Neural cell (in vitro differentiated cells): ENCODE measurements around the gene KLHL35. TPM values are rescaled to one million over a fixed set of nuclear protein-coding genes. Genes with fewer than 3 reads are reported as not detected.

Experiments
- H2AFZ ChIP-seq: fragments of 200-600, 300-800 bp; sonication (generic), shearing (Covaris generic); 2 replicates; pipeline ENCODE4 v1.6.0; 2014; ENCODE audit warnings: low read depth, mild to moderate bottlenecking, antibody characterized with exemption, low read length, moderate library complexity
- H3F3A ChIP-seq: fragments of 200-600 bp; shearing (Covaris generic); 2 replicates; pipeline ENCODE4 v1.6.1; 2016; ENCODE audit warnings: mild to moderate bottlenecking, moderate library complexity, mixed read lengths, antibody characterized with exemption, low read length; ENCODE audit not compliant: insufficient read depth, poor library complexity, severe bottlenecking
- H3K27ac ChIP-seq: fragments of 200-600, 300-800 bp; sonication (generic), shearing (Covaris generic); 2 replicates; pipeline ENCODE4 v1.5.1; 2014; ENCODE audit warnings: mild to moderate bottlenecking, low read length, moderate library complexity
- H3K27me3 ChIP-seq: fragments of 300-800, 200-600 bp; sonication (generic), shearing (Covaris generic); 2 replicates; pipeline ENCODE4 v1.6.0; 2014; ENCODE audit warnings: mild to moderate bottlenecking, low read depth, low read length, moderate library complexity; ENCODE audit not compliant: insufficient read depth
- H3K36me3 ChIP-seq: fragments of 300-800, 200-600 bp; sonication (generic), shearing (Covaris generic); 2 replicates; pipeline ENCODE4 v1.5.1; 2014; ENCODE audit warnings: mild to moderate bottlenecking, antibody characterized with exemption, low read length, moderate library complexity; ENCODE audit not compliant: insufficient read depth
- H3K4me2 ChIP-seq: fragments of 300-800, 200-600 bp; sonication (generic), shearing (Covaris generic); 2 replicates; pipeline ENCODE4 v1.6.0; 2014; ENCODE audit warnings: mild to moderate bottlenecking, low read length
- H3K4me3 ChIP-seq: fragments of 300-800, 200-600 bp; sonication (generic), shearing (Covaris generic); 2 replicates; pipeline ENCODE4 v1.5.1; 2014; ENCODE audit warnings: mild to moderate bottlenecking, low read length, moderate library complexity
- H3K79me2 ChIP-seq: fragments of 200-600 bp; shearing (Covaris generic); replicated peaks from 2 replicates; pipeline ENCODE4 v1.6.0; 2014; ENCODE audit warnings: mild to moderate bottlenecking, low read length, moderate library complexity; ENCODE audit not compliant: insufficient read depth
- H3K9ac ChIP-seq: fragments of 300-800, 200-600 bp; sonication (generic), shearing (Covaris generic); 2 replicates; pipeline ENCODE4 v1.6.1; 2016; ENCODE audit warnings: mild to moderate bottlenecking, low read length, mixed read lengths
- H3K9me2 ChIP-seq: fragments of 200-600 bp; shearing (Covaris generic); 2 replicates; pipeline ENCODE4 v1.6.1; 2016; ENCODE audit warnings: mild to moderate bottlenecking, low read length, mixed read lengths; ENCODE audit not compliant: insufficient read depth
- H3K9me3 ChIP-seq: fragments of 200-600, 300-800 bp; sonication (generic), shearing (Covaris generic); 2 replicates; pipeline ENCODE4 v1.6.1; 2016; ENCODE audit warnings: mild to moderate bottlenecking, mixed run types, low read length, moderate library complexity, mixed read lengths
- H4K20me1 ChIP-seq: fragments of 200-600 bp; shearing (Covaris generic); 2 replicates; pipeline ENCODE4 v1.6.1; 2016; ENCODE audit warnings: mild to moderate bottlenecking, mixed run types; ENCODE audit not compliant: insufficient read depth
- EP300 ChIP-seq: fragments of 450-650 bp; conservative IDR thresholded peaks from 2 replicates; pipeline ENCODE4 v1.6.1; 2014; ENCODE audit warnings: antibody characterized with exemption, mild to moderate bottlenecking, moderate library complexity; ENCODE audit not compliant: poor library complexity, severe bottlenecking
- EZH2 ChIP-seq: fragments of 200-600, 300-800 bp; shearing (Covaris generic), sonication (generic); IDR thresholded peaks from 2 replicates; pipeline ENCODE4 v1.6.1; 2014; ENCODE audit warnings: antibody characterized with exemption, low read length, borderline replicate concordance, mild to moderate bottlenecking; ENCODE audit not compliant: insufficient read depth, poor library complexity, severe bottlenecking
- MXI1 ChIP-seq: fragments of 450-650 bp; conservative IDR thresholded peaks from 2 replicates; pipeline ENCODE4 v1.6.1; 2014; ENCODE audit warnings: antibody characterized with exemption, mild to moderate bottlenecking; ENCODE audit not compliant: poor library complexity, severe bottlenecking
- POLR2AphosphoS5 ChIP-seq: IDR thresholded peaks from 2 replicates; pipeline ENCODE4 v1.6.1; 2012
- RAD21 ChIP-seq: fragments of 450-650 bp; conservative IDR thresholded peaks from 2 replicates; pipeline ENCODE4 v1.6.1; 2014; ENCODE audit warnings: antibody characterized with exemption, mild to moderate bottlenecking, moderate library complexity
- SMC3 ChIP-seq: fragments of 450-650 bp; conservative IDR thresholded peaks from 2 replicates; pipeline ENCODE4 v1.6.1; 2014; ENCODE audit warnings: antibody characterized with exemption, mild to moderate bottlenecking, moderate library complexity; ENCODE audit not compliant: poor library complexity
- TAF1 ChIP-seq: IDR thresholded peaks from 2 replicates; pipeline ENCODE4 v1.6.1; 2012; ENCODE audit warnings: low read depth
- polyA plus RNA-seq: library from polyadenylated mRNA; depleted of rRNA; stranded (reverse); fragments of >200 nt; gene quantifications from 2 replicates; pipeline ENCODE4 v1.2.3, GENCODE V29; 2014
- TF ChIP-seq, protein P1 (sequence below): fragments of 450-650 bp; IDR thresholded peaks from 2 replicates; pipeline ENCODE4 v1.5.1; 2014; ENCODE audit warnings: antibody characterized with exemption, mild to moderate bottlenecking, moderate library complexity; ENCODE audit not compliant: poor library complexity, severe bottlenecking
- TF ChIP-seq, protein P2 (sequence below): IDR thresholded peaks from 2 replicates; pipeline ENCODE4 v1.6.1; 2012; ENCODE audit warnings: borderline replicate concordance

Gene KLHL35
- polyA plus RNA-seq, 1 donor from 2014 or later: 17.0 TPM

DNA sequence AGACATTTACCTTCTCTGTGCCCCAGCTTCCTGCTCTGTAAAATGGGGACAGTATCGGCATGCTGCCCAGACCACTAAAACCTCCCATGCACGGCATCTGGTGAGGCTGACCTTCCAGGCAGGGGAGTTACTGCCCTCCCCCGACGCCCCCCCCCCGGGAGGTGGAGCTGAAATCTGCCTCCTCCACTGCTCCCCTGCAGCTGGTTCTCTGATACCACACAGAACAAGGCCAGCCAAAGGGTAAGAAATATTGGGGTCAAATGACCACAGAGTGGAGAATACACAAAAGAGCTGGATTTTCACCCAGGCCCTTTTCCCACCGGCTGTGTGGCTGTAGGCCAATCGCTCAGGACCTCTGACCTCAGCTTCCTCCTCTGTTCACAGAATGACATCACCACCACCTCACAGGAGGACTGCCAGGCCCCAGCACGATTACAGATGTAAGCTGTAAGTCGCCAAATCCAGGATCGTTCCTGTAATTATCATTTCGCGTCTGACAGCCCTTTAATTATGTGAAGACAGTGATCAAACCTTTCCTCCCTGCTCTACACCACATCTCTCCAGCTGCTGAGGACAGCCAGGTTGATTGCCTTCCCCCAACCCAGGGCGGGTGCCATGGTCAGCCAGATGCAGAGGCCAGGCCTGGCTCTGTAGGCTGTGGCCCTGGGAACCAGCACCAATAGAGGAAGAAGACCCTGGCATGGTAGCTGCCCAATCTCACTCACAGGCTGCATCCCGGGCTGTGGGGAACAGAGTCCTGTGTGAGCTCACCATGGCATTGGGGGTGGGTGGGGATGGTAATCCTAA is 35.7 kb upstream of the KLHL35 start:
- Histone ChIP-seq H3K27me3 (no peaks in the 10 kb centered on the region), H2AFZ (no peak overlapping the region), H3K27ac (no peak overlapping the region), H4K20me1 (no peaks in the 10 kb centered on the region), H3K9ac (no peak overlapping the region), H3K79me2 (no peaks in the 10 kb centered on the region), H3K4me2 (no peak overlapping the region), H3K36me3 (no peaks in the 10 kb centered on the region), H3K4me3 (no peak overlapping the region), H3K9me2 (no peaks in the 10 kb centered on the region), H3F3A (no peaks in the 10 kb centered on the region), H3K9me3 (no peaks in the 10 kb centered on the region)
- TF ChIP-seq MXI1: no peak

DNA sequence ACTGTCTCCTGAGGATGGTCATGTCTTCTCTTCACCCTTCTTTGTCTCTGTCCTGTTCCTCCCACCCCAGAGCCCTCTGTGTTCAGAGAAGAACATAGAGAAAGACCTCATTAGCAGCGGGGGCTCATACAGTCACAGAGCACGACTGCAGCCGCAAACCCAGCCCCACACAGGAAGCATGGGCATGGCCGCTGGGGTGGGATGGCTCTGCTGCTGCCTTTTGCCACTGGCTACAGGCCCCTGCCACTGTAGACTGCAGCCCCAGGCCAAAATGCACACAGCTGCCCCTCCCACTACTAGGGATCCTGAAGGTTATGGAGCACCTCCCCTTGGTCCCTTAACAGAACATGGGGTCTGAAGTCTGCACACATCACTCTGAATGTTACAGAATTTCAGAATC is 34.9 kb upstream of the KLHL35 start:
- Histone ChIP-seq H3K79me2 (no peaks in the 10 kb centered on the region), H3K4me2 (no peak overlapping the region), H3K27me3 (no peaks in the 10 kb centered on the region), H3K9me3 (no peaks in the 10 kb centered on the region), H3K27ac (no peak overlapping the region), H3F3A (no peaks in the 10 kb centered on the region), H3K4me3 (no peak overlapping the region), H2AFZ (no peak overlapping the region), H3K36me3 (no peaks in the 10 kb centered on the region), H3K9me2 (no peaks in the 10 kb centered on the region), H4K20me1 (no peaks in the 10 kb centered on the region), H3K9ac (no peak overlapping the region)
- TF ChIP-seq, protein P1, sequence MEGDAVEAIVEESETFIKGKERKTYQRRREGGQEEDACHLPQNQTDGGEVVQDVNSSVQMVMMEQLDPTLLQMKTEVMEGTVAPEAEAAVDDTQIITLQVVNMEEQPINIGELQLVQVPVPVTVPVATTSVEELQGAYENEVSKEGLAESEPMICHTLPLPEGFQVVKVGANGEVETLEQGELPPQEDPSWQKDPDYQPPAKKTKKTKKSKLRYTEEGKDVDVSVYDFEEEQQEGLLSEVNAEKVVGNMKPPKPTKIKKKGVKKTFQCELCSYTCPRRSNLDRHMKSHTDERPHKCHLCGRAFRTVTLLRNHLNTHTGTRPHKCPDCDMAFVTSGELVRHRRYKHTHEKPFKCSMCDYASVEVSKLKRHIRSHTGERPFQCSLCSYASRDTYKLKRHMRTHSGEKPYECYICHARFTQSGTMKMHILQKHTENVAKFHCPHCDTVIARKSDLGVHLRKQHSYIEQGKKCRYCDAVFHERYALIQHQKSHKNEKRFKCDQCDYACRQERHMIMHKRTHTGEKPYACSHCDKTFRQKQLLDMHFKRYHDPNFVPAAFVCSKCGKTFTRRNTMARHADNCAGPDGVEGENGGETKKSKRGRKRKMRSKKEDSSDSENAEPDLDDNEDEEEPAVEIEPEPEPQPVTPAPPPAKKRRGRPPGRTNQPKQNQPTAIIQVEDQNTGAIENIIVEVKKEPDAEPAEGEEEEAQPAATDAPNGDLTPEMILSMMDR: no peak
- TF ChIP-seq EZH2 (no peak), TAF1 (no peak), SMC3 (no peak), POLR2AphosphoS5 (no peak), MXI1 (no peak)

DNA sequence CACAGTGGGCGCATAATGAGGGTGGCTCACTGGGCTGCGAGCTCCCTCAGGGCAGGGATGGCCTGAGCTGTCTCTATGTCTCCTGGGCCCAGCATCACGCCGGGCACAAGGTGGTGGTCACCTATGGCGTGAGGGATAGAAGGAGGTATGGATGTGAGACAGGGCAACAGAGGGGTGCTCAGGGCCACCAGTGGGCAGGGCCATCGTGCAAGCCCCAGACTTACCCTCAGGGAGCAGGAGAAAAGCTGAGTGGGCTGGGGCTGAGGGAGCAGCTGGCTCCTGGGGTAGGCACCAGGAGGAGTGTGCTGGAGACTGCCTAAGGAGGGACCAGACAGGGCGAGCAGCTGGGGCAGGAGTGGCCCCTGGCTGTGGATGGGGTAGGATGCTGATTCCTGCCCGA is 34.3 kb upstream of the KLHL35 start:
- no peak overlapping the region for H3K27ac ChIP-seq
- no peak for TF ChIP-seq TAF1
- TF ChIP-seq MXI1: no peak
- no peak for TF ChIP-seq SMC3
- no peak for TF ChIP-seq POLR2AphosphoS5
- TF ChIP-seq, protein P1: no peak
- TF ChIP-seq RAD21: no peak
- TF ChIP-seq, protein P2, sequence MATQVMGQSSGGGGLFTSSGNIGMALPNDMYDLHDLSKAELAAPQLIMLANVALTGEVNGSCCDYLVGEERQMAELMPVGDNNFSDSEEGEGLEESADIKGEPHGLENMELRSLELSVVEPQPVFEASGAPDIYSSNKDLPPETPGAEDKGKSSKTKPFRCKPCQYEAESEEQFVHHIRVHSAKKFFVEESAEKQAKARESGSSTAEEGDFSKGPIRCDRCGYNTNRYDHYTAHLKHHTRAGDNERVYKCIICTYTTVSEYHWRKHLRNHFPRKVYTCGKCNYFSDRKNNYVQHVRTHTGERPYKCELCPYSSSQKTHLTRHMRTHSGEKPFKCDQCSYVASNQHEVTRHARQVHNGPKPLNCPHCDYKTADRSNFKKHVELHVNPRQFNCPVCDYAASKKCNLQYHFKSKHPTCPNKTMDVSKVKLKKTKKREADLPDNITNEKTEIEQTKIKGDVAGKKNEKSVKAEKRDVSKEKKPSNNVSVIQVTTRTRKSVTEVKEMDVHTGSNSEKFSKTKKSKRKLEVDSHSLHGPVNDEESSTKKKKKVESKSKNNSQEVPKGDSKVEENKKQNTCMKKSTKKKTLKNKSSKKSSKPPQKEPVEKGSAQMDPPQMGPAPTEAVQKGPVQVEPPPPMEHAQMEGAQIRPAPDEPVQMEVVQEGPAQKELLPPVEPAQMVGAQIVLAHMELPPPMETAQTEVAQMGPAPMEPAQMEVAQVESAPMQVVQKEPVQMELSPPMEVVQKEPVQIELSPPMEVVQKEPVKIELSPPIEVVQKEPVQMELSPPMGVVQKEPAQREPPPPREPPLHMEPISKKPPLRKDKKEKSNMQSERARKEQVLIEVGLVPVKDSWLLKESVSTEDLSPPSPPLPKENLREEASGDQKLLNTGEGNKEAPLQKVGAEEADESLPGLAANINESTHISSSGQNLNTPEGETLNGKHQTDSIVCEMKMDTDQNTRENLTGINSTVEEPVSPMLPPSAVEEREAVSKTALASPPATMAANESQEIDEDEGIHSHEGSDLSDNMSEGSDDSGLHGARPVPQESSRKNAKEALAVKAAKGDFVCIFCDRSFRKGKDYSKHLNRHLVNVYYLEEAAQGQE: no peak
- no peak for TF ChIP-seq EP300
- no peaks in the 10 kb centered on the region for H3K27me3 ChIP-seq
- no peaks in the 10 kb centered on the region for H3K79me2 ChIP-seq
- no peak overlapping the region for H3K9ac ChIP-seq
- no peaks in the 10 kb centered on the region for H3F3A ChIP-seq
- H3K9me2 ChIP-seq: no peaks in the 10 kb centered on the region
- no peak overlapping the region for H3K4me2 ChIP-seq
- H4K20me1 ChIP-seq: no peaks in the 10 kb centered on the region
- H3K36me3 ChIP-seq: no peaks in the 10 kb centered on the region
- H3K9me3 ChIP-seq: no peaks in the 10 kb centered on the region
- H3K4me3 ChIP-seq: no peak overlapping the region
- H2AFZ ChIP-seq: no peak overlapping the region
